Osteocyte (in vitro differentiated cells): ENCODE measurements around the gene VAV3. TPM values are rescaled to one million over a fixed set of nuclear protein-coding genes. Genes with fewer than 3 reads are reported as not detected.
"Not testable (repeated sequence)": the region's sequence is repeated elsewhere in the genome, so short reads cannot be mapped to it uniquely, and the experiment has no call there.

Experiments
- DNase-seq: peaks from one replicate; pipeline ENCODE4 v3.0.0; 2021; ENCODE audit warnings: mixed read lengths; ENCODE audit not compliant: unreplicated experiment; ENCODE audit errors: extremely low spot score
- H3K27ac Mint-ChIP-seq: one replicate; pipeline ENCODE4 v1.8.0; 2021; ENCODE audit warnings: mild to moderate bottlenecking, mixed read lengths; ENCODE audit not compliant: unreplicated experiment
- H3K27me3 Mint-ChIP-seq: one replicate; pipeline ENCODE4 v1.8.0; 2021; ENCODE audit warnings: mixed read lengths; ENCODE audit not compliant: unreplicated experiment
- H3K36me3 Mint-ChIP-seq: one replicate; pipeline ENCODE4 v1.8.0; 2021; ENCODE audit warnings: mixed read lengths; ENCODE audit not compliant: unreplicated experiment
- H3K4me1 Mint-ChIP-seq: one replicate; pipeline ENCODE4 v1.8.0; 2021; ENCODE audit warnings: mixed read lengths; ENCODE audit not compliant: unreplicated experiment
- H3K4me3 Mint-ChIP-seq: one replicate; pipeline ENCODE4 v1.8.0; 2021; ENCODE audit warnings: mild to moderate bottlenecking, moderate library complexity, mixed read lengths; ENCODE audit not compliant: unreplicated experiment
- H3K9me3 Mint-ChIP-seq: one replicate; pipeline ENCODE4 v1.8.0; 2021; ENCODE audit warnings: mixed read lengths; ENCODE audit not compliant: unreplicated experiment
- total RNA-seq: library from RNA; stranded (reverse); gene quantifications from 2 replicates; pipeline ENCODE4 v1.2.1, GENCODE V29; 2021
- TF ChIP-seq, protein P1 (sequence below): fragments of 200-600 bp; sonication (generic); IDR thresholded peaks from 2 replicates; pipeline ENCODE4 v1.5.0; 2021; ENCODE audit warnings: antibody characterized with exemption, mild to moderate bottlenecking, moderate library complexity

VAV3 gene
- total RNA-seq, 1 donor from 2014 or later: not detected

- H3K27me3 Mint-ChIP-seq: no peaks in the 10 kb centered on the region
- H3K27ac Mint-ChIP-seq: no peak overlapping the region
- H3K4me3 Mint-ChIP-seq: no peak overlapping the region
- no peaks in the 10 kb centered on the region for H3K4me1 Mint-ChIP-seq
- TF ChIP-seq, protein P1, sequence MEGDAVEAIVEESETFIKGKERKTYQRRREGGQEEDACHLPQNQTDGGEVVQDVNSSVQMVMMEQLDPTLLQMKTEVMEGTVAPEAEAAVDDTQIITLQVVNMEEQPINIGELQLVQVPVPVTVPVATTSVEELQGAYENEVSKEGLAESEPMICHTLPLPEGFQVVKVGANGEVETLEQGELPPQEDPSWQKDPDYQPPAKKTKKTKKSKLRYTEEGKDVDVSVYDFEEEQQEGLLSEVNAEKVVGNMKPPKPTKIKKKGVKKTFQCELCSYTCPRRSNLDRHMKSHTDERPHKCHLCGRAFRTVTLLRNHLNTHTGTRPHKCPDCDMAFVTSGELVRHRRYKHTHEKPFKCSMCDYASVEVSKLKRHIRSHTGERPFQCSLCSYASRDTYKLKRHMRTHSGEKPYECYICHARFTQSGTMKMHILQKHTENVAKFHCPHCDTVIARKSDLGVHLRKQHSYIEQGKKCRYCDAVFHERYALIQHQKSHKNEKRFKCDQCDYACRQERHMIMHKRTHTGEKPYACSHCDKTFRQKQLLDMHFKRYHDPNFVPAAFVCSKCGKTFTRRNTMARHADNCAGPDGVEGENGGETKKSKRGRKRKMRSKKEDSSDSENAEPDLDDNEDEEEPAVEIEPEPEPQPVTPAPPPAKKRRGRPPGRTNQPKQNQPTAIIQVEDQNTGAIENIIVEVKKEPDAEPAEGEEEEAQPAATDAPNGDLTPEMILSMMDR: no peak
- H3K36me3 Mint-ChIP-seq: no peaks in the 10 kb centered on the region
- no peaks in the 10 kb centered on the region for H3K9me3 Mint-ChIP-seq
- no peak for DNase-seq
Observed at GRCh38 chr1:107710005-107710404, 255.0 kb downstream of the VAV3 start.

DNA sequence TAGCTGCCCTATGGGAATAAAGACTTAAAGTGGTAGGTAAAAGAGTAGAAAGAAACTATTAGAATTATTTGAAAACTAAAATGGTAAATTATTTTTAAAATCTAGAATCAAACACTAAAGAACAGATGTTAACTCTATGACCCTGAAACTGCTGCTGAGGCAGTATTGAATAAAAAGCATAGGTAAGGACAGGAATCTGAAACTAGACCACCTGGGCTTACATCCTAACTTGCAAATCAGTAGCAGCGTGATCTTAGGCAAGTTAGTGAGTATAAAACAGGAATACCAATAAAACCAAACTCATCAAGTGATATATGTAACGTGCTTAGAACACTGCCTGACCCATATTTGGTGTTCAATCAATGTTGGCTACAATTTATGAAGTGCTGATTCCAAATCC, 257.9 kb downstream of the VAV3 start:
- no peaks in the 10 kb centered on the region for H3K9me3 Mint-ChIP-seq
- H3K27me3 Mint-ChIP-seq: no peaks in the 10 kb centered on the region
- TF ChIP-seq, protein P1: no peak
- H3K4me3 Mint-ChIP-seq: no peak overlapping the region
- no peaks in the 10 kb centered on the region for H3K4me1 Mint-ChIP-seq
- no peak overlapping the region for H3K27ac Mint-ChIP-seq
- DNase-seq: no peak
- no peaks in the 10 kb centered on the region for H3K36me3 Mint-ChIP-seq

GRCh38 chr1:107706182-107706581, 258.8 kb downstream of the VAV3 start:
- Mint-ChIP-seq H3K4me1 (no peaks in the 10 kb centered on the region), H3K27me3 (no peaks in the 10 kb centered on the region), H3K36me3 (no peaks in the 10 kb centered on the region), H3K4me3 (no peak overlapping the region), H3K27ac (no peak overlapping the region), H3K9me3 (peaks cover 4% of the 10 kb centered on the region)
- DNase-seq: no peak
- TF ChIP-seq, protein P1: no peak

DNA sequence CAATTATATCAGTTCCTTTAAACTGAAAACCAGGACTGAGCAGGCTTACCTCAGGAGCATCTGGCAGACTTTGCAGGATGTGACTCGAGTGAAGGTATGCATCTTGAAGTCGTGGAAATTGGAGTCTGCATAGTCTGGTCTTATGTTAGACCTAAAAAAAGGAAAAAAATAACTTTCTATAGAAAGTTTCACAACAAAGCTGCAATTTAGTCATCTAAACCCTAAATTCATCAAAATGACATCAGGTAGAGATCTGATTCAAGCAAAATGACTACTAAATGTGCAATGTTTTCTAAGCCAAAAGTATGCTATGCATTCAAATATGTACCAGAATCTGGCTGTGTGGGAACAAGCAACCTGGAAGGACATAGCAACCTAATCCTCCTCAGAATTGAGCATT, 260.1 kb downstream of the VAV3 start:
- TF ChIP-seq, protein P1: no peak
- no peaks in the 10 kb centered on the region for H3K27me3 Mint-ChIP-seq
- peaks cover 4% of the 10 kb centered on the region for H3K9me3 Mint-ChIP-seq
- no peak for DNase-seq
- H3K4me1 Mint-ChIP-seq: no peaks in the 10 kb centered on the region
- no peak overlapping the region for H3K4me3 Mint-ChIP-seq
- no peak overlapping the region for H3K27ac Mint-ChIP-seq
- no peaks in the 10 kb centered on the region for H3K36me3 Mint-ChIP-seq

DNA sequence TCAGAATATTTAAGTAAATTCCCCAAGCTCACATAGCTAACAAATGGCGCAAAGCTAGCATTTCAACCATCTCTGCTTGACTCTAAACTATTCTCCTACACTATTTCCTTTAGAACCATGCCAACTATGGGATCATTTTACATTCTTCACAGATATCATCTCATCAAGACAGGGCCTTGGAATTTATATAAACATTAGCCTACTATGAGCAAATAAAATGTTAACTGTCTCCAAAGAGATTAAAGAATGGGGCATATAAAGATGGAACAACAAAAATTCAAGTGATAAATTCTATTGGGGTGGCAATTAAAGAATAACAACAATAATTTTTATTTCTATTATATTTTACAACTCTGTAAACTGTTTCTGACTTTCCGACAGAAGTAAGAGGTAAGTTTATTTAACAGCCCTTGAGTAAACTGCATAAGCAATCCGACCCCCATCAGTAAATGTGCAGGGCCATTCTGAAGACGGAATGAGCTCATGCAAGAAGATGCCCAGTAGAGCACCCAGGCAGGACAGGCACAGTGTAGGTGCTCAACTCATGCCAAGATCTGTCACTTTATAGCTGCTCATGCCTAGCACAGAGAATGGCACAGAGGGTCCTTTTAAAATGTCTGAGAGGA, 261.9 kb downstream of the VAV3 start:
- Mint-ChIP-seq H3K9me3 (peaks cover 4% of the 10 kb centered on the region), H3K4me1 (no peaks in the 10 kb centered on the region), H3K4me3 (no peak overlapping the region), H3K36me3 (no peaks in the 10 kb centered on the region), H3K27ac (no peak overlapping the region), H3K27me3 (no peaks in the 10 kb centered on the region)
- DNase-seq: no peak
- TF ChIP-seq, protein P1: no peak

GRCh38 chr1:107700651-107701050, 264.3 kb downstream of the VAV3 start:
- H3K9me3 Mint-ChIP-seq, H3K4me1 Mint-ChIP-seq, H3K4me3 Mint-ChIP-seq, H3K27me3 Mint-ChIP-seq, DNase-seq, H3K27ac Mint-ChIP-seq, H3K36me3 Mint-ChIP-seq: not testable (repeated sequence)
